Forelimb muscle (tissue), 1 donor: ENCODE results near the gene IL4R. TPM values are rescaled to one million over a fixed set of nuclear protein-coding genes. Genes with fewer than 3 reads are reported as not detected.
"Not testable (repeated sequence)": the region's sequence is repeated elsewhere in the genome, so short reads cannot be mapped to it uniquely, and the experiment has no call there.

Experiments
- DNase-seq: peaks from one replicate; pipeline ENCODE4 v3.0.0-alpha.2; 2013; ENCODE audit warnings: low read depth
- polyA plus RNA-seq: library from polyadenylated mRNA; unstranded; fragments of 120-200 nt; gene quantifications from one replicate; pipeline ENCODE4 v1.2.1, GENCODE V29; 2013; ENCODE audit not compliant: insufficient read length

IL4R gene
- polyA plus RNA-seq, 1 donor = 9.8 TPM

- no peak for DNase-seq
Measured at GRCh38 chr16:27403601-27403992, 89.8 kb downstream of the IL4R start.

- DNase-seq = no peak
Measured at GRCh38 chr16:27404163-27404823, 90.5 kb downstream of the IL4R start.

DNA sequence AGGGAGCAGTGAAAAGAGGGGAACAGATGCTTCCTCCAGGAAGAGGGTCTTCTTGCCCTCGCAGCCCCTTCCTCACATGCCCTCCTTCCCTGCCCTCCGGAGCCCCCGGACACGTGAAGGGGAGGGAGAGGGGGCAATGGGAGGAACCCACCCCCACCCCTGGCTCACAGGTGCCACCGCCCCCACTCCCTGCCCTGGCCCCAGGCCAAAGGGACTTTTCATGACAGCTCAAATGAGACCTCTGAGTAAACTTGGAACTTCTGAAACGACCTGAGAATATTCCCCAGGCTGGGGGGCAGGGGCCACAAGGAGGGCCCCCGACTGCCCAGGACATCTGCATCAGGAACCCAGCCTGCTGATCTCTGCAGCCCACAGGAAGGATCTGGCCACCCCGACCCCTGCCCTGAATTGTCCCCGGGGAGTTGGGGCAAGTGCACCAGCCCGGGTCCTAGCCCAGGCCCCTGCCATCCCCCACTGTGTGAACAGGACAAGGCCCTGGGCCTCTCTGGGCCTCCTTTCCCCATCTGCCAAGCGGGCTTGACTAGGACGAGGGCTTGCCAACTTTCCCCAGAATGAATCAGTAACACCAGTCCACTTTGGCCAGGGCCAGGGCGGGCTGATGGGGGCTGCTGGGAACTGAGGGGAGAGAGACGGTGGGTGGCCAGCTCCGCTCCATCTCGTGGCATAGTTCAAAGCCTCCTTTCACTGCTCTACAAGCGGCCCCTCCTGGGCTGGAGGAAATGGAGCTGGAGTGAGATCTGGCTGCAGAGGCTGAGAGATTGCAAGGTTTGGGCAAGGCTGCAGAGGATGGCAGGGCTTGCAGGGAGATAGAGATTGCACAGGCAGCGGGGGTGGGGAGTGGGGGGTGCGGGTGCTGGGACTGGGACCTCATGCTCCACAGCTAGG is 92.0 kb downstream of the IL4R start:
- no peak for DNase-seq

DNA sequence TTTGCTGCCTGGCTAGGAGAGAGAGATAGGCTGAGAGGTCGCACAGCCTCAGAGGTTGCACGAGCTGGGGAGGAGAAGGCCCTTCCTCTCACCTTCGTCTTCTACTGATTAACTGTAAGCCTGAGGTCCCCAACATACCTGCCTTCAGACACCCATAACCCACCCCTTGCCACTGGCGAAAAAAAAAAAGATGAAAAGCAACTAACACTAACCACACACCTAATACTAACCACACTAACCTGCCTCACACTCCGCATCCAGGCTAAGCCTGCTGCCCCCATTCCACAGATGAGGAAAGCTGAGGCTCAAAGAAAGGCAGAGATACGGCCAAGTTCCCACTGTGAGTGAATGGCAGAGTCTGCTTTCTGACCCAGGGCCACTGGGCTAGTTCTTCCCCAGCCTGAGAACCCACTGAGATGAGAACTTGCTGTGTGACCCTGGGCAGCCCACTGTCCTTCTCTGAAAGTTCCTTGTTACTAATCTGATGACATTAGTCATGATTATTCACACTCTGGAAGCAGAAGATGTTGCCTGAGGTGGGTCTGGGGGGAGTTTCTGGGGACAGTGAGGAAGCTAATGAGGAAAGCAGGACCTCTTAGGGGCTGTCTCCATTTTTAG is 92.8 kb downstream of the IL4R start:
- no peak for DNase-seq

DNA sequence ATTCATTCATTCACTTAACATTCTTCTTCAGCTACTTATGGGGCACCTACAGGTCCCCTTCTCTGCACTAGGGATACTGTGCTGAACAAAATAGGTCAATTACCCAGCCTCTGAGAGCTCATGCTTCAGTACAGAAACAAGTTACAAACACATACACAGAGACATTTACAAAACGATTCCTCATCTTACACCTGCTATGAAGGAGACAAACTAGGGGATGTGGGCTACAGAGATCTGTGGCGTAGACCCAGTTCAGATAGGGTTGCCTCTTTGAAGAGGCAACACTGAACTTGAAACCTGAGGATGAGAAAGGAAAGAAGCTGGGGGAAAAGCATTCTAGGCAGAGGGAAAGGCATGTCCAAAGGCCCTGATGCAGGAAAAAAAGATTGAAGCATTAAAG is 93.4 kb downstream of the IL4R start:
- DNase-seq = no peak

GRCh38 chr16:27408012-27408601 is 94.3 kb downstream of the IL4R start:
- DNase-seq = no peak

GRCh38 chr16:27408602-27409031 is 94.8 kb downstream of the IL4R start:
- DNase-seq = no peak

GRCh38 chr16:27409958-27410357 is 96.2 kb downstream of the IL4R start:
- not testable (repeated sequence) for DNase-seq

GRCh38 chr16:27410761-27411160 is 97.0 kb downstream of the IL4R start:
- DNase-seq = no peak

GRCh38 chr16:27413956-27414355 is 100.2 kb downstream of the IL4R start:
- DNase-seq = no peak

Other genes starting within 250 kb of the IL4R start
- not detected for gene C16orf82, start 247.0 kb upstream of the IL4R start, polyA plus RNA-seq
- 5.1 TPM for gene KDM8, start 110.4 kb upstream of the IL4R start, polyA plus RNA-seq
- gene NSMCE1, start 45.2 kb upstream of the IL4R start, polyA plus RNA-seq = 48.9 TPM
- gene IL21R, start 88.2 kb downstream of the IL4R start, polyA plus RNA-seq = 0.20 TPM
- gene GTF3C1, start 235.9 kb downstream of the IL4R start, polyA plus RNA-seq = 49.0 TPM
- 7.9 TPM for gene KATNIP, start 236.2 kb downstream of the IL4R start, polyA plus RNA-seq